Measurements from ENCODE around the gene FRS2. TPM values are rescaled to one million over a fixed set of nuclear protein-coding genes. Genes with fewer than 3 reads are reported as not detected.

Gene FRS2
- total and polyA plus RNA-seq, 9 of the 15 experiments (the other 6 are each of a cell fraction or from before 2014, with no cell fraction given), result 1.0 to 9.1 (median 6.0) TPM

DNA sequence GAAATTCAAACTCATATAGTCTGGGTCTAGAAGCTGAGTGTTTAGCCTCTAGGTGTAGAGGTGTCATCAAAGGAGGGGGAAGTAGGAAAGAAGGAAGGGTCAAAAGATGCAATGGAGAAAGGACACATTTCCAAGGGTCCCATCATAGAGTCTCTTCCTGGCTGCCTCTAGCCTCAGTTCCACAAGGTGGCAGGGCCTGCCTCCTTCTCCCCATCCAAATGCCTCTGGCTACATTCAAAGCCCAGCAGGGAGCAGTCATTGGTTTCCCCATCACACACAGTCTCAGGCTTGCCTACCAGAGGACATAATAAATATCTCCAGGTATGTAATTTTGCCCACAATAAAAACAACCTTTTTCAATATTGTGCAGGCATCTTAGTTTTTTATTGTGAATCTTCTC is 113.0 kb downstream of the FRS2 start (continued):
- TF ChIP-seq RBM22 (IDR thresholded peaks at IDR 0.05; ENCODE audit: low read depth, low read length, poor library complexity, severe bottlenecking) (no peak), ZBTB11 (CRISPR knock-in tag; IDR thresholded peaks at IDR 0.05) (no peak), PHF8 (IDR thresholded peaks at IDR 0.05; ENCODE audit: borderline replicate concordance, low read length) (no peak), ETS2 (tag; IDR thresholded peaks at IDR 0.05; ENCODE audit: borderline replicate concordance, poor library complexity, severe bottlenecking) (no peak), SIN3B (IDR thresholded peaks at IDR 0.05; ENCODE audit: low read depth) (no peak), SAP30 (IDR thresholded peaks at IDR 0.05; ENCODE audit: borderline replicate concordance, insufficient read depth, low read depth, low read length, poor library complexity, severe bottlenecking) (no peak), RCOR1 (IDR thresholded peaks at IDR 0.05; ENCODE audit: borderline replicate concordance in 1 of 2, low read depth in 2 of 2, low read length in 2 of 2) (peak in 1 of 2 experiments; percentile 62; a peak in 2 of 4 replicates), NONO (IDR thresholded peaks at IDR 0.05; ENCODE audit: low read depth in 2 of 2, low read length in 1 of 2) (no peak), POLR3G (IDR thresholded peaks at IDR 0.05; ENCODE audit: extremely low read depth, insufficient read length, insufficient replicate concordance) (no peak), PRPF4 (IDR thresholded peaks at IDR 0.05; ENCODE audit: insufficient read depth, low read depth, low read length, poor library complexity, severe bottlenecking) (no peak), TAF9B (IDR thresholded peaks at IDR 0.05; ENCODE audit: partially characterized antibody) (no peak), TSHZ1 (CRISPR knock-in tag; IDR thresholded peaks at IDR 0.05) (no peak)
- TF ChIP-seq, protein P1, sequence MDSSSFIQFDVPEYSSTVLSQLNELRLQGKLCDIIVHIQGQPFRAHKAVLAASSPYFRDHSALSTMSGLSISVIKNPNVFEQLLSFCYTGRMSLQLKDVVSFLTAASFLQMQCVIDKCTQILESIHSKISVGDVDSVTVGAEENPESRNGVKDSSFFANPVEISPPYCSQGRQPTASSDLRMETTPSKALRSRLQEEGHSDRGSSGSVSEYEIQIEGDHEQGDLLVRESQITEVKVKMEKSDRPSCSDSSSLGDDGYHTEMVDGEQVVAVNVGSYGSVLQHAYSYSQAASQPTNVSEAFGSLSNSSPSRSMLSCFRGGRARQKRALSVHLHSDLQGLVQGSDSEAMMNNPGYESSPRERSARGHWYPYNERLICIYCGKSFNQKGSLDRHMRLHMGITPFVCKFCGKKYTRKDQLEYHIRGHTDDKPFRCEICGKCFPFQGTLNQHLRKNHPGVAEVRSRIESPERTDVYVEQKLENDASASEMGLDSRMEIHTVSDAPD (CRISPR knock-in tag; IDR thresholded peaks at IDR 0.05), result no peak
- TF ChIP-seq, protein P2, sequence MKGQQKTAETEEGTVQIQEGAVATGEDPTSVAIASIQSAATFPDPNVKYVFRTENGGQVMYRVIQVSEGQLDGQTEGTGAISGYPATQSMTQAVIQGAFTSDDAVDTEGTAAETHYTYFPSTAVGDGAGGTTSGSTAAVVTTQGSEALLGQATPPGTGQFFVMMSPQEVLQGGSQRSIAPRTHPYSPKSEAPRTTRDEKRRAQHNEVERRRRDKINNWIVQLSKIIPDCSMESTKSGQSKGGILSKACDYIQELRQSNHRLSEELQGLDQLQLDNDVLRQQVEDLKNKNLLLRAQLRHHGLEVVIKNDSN (CRISPR knock-in tag; IDR thresholded peaks at IDR 0.05), result no peak
- TF ChIP-seq, protein P3, sequence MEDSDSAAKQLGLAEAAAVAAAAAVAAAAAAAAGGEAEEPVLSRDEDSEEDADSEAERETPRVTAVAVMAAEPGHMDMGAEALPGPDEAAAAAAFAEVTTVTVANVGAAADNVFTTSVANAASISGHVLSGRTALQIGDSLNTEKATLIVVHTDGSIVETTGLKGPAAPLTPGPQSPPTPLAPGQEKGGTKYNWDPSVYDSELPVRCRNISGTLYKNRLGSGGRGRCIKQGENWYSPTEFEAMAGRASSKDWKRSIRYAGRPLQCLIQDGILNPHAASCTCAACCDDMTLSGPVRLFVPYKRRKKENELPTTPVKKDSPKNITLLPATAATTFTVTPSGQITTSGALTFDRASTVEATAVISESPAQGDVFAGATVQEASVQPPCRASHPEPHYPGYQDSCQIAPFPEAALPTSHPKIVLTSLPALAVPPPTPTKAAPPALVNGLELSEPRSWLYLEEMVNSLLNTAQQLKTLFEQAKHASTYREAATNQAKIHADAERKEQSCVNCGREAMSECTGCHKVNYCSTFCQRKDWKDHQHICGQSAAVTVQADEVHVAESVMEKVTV (CRISPR knock-in tag; IDR thresholded peaks at IDR 0.05), result 0 out of 2 replicates have a peak, but pooled peaks have one; percentile 24

Data from K562 (cell line).